Right renal pelvis (tissue), 4 donors: ENCODE data around the gene RTF1. TPM values are rescaled to one million over a fixed set of nuclear protein-coding genes. Genes with fewer than 3 reads are reported as not detected.

ENCODE experiments used
- DNase-seq, 4 donors: peaks; one replicate each; pipeline ENCODE4 v3.0.0-alpha.2; 2013; ENCODE audit warnings: low read depth in 4 of 4, low spot score in 3 of 4, missing footprints in 1 of 4
- polyA plus RNA-seq, 4 donors: library from polyadenylated mRNA; unstranded; fragments of 120-200 nt; gene quantifications; one replicate each; pipeline ENCODE4 v1.2.1, GENCODE V29; 2013; ENCODE audit not compliant: insufficient read length in 4 of 4

The RTF1 gene
- polyA plus RNA-seq, 4 donors, result 70.6 to 80.7 (median 76.5) TPM

DNA sequence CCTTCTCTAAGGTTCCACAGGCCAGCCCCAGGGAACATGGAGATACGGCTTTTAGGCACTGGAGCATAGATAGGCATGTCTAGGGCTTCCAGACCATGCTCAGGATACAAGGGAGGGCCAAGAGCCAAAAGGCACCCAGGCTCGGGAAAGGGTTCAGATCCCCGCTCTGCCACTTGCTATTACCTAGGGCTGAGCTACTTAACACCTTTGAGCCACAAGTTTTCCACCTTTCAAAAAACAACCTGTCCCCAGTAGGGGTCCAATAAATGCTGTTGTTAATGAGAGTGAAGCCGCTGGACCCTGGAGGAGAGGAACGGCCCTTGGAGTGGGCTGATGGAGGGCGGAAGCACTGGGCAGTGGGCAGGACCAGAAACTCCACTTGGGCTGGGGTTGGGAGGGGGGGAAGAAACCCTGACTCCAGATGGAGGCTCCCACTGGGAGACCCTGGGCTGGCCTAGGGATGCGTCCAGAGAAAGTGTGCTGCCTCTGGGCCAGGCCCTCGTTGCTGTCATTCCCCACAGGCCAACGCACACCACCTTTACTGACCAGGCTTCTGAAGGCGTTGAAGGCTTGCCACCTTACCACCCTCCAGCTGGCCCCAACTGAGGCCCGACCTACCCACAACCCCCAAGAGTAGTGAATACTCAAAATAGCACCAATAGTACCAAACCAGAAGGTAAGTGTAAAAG lies 68.2 kb downstream of the RTF1 start:
- DNase-seq, result no peak

DNA sequence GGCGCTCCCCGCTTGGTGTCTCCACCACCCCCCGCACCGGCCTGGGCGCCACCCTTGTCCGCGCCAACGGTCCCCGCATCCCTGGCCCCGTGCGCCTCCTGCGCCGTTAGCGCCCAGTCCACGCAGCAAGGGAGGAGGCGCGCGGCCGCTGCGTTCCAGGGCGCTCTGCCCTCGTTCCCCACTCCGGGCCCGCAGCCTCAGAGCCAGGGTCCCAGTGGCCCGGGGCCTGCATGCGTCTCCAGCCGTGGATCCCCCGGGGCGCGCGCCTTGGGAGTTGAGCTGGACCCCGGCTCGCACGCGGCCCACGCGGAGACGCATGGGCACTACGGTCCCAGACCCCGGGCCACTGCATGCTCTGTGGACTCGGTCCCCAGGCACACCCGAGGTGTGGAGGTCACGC lies 69.4 kb downstream of the RTF1 start:
- no peak for DNase-seq

DNA sequence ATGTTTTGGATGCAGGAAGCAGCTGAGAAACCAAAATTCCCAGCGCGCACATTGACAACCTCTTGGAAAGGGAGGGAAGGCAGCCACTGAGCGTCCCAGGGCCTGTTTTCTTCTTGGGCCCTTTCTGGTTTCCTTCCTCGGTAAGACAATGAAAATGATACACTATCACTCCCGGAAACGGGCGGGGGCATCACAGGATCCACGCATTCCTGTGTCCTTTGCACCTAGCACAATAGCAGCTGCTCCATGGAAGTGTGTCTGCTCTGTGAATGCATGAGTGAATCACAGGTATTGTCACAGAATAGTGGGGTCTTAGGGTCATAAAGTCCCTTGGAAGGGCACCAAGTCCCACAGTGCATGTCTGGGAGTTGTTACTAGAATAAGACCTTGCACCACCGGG lies 70.5 kb downstream of the RTF1 start:
- DNase-seq, result no peak

DNA sequence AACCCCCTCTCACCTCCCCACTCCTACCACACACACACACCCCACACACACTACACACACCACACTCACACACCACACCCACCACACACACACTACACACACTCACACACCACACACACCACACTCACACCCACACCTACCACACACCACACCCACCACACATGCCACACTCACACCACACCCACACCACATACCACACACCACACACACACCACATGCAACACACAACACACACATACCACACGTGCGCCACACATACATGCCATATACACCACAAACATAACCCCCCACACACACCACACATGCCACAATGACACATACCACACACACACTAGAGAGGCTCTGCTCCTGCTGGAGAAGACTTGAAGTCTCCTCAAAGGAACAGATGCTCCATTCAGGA lies 70.9 kb downstream of the RTF1 start:
- DNase-seq, result no peak

DNA sequence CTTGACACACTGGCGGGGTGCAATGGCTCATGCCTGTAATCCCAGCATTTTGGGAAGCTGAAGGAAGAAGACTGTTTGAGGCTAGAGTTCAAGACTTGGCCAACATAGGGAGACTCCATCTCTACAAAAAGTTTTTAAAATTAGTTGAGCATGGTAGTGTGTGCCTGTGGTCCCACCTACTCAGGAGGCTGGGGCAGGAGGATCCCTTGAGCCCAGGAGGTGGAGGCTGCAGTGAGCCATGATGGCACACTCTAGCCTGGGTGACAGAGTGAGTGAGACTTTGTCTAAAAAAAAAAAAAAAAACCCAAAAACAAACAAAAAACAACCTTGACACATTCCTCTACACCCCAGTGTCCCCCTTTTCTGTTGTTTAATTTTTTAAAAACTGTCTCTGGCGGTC lies 72.7 kb downstream of the RTF1 start:
- no peak for DNase-seq

DNA sequence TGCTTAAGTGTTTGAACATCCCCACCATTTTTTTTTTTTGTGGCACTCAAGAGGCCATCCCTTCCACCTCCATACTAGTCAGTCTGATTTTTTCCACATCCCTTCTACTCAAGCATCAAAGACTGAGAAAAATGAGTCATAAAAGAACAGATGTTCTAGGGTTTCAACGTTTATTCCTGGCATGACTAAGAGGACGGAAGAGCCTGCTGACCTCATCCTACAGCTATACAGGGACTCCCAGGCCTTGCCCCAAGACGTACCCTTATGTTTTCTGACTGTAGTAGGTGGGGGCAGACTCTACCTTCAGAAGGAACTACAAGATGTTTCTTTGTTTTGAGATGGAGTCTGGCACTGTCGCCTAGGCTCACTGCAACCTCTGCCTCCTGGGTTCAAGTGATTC lies 73.5 kb downstream of the RTF1 start:
- no peak for DNase-seq

DNA sequence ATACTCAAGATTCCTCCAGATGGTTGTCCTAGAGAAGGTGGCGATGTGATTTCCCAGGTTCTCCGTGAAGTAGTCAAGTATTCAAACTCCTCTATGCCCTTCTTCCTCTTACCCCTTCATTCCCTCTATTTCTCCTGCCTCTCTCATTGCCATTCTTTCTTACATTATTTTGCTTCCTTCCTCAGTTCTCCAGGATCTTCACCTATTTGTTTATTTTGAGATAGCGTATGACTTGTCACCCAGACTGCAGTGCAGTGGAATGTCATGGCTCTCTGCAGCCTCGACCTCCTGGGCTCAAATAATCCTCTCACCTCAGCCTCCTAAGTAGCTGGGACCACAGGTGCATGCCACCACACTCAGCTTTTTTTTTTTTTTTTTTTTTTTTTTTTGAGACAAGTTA lies 75.0 kb downstream of the RTF1 start:
- DNase-seq, result no peak

DNA sequence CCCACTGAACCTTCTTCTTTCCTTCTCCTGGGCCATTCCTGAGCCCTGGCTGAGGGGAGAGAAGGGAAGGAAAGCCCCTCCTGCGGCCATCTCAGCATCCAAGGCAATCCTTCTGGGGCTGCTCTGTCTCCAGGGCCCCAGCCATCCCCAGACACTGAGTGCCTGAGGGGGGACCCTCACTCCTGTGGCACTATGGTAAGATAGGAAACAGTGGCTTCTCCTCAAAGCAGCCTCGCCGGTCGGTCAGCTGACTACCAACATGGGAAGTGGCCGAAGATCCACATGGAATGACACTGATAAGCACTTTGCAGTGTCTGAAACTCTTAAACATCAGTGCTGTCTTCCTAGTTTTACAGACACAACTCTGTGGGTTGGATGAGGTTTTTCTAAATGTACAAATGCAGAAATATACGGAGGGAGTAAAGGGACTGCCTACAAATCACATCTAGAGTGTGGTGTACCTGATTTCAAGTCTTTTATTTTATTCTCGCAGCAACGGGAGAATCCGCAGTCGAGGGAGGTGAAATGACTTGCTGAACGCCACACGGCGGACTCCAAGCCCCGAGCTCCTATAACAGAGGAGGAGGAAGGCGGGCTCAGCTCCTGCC lies 75.8 kb downstream of the RTF1 start:
- DNase-seq, result no peak

DNA sequence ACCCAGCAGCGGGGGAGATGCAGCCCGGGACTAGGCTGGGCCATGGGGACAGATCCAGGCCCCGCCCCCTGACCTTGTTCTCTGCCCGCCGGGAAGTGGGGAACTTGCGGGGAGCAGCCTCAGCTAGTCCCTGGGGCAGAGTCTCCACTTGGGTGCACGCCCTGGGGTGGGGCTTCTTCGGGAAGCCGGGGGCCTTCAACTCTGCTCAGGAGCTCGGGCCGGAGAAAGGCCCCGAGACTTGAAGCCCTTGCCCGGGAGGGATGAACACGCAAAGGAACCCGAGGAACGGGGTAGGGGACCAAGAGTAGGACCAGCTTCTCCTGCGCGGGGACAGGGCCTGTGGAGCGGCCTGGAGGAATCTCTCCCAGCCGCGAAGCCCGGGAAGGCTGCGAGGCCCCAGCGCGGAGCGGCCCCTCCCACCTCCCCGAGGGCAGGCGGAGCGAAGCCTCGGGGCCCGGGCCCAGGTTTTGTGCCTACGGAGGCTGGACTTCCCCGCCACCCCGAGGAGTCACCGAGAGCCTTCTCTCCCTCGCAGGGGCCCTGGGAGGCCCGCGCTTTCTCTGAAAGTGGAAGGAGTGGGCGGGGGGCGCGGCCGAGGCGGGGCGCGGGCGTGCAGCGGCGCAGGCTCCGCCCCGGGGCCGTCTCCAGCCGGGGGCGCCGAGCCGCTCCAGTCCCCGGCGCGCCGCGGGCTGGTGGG lies 76.5 kb downstream of the RTF1 start, which contains the start of gene ITPKA:
ITPKA (plus strand) TSS at position 670 of the 697 bp plus-strand sequence. CDS start 54 bp downstream, outside the sequence.
- no peak for DNase-seq

DNA sequence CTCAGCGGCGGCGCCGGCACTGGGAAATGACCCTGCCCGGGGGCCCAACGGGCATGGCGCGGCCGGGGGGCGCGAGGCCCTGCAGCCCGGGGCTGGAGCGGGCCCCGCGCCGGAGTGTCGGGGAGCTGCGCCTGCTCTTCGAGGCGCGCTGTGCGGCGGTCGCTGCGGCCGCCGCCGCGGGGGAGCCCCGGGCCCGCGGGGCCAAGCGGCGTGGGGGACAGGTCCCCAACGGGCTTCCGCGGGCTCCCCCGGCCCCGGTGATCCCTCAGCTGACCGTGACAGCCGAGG lies 77.0 kb downstream of the RTF1 start:
- no peak for DNase-seq

DNA sequence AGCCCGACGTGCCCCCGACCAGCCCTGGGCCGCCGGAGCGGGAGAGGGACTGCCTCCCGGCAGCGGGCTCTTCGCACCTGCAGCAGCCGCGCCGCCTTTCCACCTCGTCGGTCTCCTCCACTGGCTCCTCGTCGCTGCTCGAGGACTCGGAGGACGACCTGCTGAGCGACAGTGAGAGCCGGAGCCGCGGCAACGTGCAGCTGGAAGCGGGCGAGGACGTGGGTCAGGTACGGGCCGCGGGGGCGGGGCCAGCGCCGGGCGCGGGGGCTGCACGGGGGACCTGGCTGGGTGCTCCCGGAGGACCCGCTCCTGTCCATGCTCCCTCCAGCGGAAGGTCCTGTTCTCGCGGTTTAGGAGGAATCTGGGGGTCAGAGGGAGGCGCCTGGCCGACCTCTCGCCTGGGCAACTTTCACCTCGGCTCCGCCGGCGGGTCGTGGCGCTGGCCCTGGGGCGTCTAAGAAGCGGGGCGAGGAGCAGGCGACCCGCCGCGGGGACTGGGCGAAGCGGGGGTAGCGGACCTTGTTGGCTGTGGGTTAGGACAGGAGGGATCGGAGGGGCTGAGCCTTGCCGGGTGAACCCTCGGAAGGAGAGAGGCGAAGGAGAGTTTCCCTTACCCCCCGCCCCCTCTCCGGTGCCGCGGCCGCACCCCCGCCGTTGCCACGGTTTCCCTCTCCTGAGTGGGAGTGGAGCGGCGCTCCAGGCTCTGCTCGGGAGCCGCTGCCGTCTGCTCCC lies 77.5 kb downstream of the RTF1 start:
- DNase-seq, result no peak

DNA sequence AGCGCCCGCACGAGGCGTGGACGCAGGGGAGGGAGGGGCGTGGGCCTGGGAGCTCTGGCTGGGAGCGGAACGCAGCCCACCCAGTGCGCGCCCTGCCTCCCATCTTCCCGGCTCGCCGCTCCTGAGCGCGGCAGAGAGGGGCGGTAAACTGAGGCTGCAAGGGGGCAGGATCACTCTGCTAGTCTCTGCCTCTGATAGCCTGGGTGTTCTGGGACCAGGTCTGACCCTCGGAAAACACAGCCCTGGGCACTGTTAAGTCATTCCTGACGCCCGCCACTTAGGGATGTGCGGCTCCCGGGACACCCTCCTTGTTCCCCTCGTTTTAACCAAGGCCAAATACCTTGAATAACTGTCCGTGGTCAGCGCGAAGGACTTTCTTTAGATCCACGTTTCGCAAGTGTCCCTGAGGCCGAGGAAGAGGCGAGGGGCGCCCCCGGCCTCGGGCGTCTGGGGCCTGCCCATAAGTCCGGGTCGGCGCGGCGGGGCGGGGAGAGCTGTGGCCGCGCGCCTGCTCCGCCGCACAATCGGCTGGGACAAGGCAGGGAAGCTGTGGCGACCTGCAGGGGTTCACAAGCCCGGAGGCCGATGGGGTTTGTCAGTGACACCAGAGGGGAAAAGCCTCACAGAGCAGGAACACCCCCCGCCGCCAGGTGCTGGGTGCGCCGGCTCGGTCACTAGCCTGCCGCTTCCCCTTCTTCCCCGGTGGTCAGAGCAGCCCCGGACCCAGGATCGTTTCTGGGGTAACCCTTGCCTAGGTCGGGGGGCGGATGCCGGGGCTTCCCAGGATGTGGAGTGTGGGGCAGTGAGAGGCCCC lies 78.2 kb downstream of the RTF1 start:
- no peak for DNase-seq

DNA sequence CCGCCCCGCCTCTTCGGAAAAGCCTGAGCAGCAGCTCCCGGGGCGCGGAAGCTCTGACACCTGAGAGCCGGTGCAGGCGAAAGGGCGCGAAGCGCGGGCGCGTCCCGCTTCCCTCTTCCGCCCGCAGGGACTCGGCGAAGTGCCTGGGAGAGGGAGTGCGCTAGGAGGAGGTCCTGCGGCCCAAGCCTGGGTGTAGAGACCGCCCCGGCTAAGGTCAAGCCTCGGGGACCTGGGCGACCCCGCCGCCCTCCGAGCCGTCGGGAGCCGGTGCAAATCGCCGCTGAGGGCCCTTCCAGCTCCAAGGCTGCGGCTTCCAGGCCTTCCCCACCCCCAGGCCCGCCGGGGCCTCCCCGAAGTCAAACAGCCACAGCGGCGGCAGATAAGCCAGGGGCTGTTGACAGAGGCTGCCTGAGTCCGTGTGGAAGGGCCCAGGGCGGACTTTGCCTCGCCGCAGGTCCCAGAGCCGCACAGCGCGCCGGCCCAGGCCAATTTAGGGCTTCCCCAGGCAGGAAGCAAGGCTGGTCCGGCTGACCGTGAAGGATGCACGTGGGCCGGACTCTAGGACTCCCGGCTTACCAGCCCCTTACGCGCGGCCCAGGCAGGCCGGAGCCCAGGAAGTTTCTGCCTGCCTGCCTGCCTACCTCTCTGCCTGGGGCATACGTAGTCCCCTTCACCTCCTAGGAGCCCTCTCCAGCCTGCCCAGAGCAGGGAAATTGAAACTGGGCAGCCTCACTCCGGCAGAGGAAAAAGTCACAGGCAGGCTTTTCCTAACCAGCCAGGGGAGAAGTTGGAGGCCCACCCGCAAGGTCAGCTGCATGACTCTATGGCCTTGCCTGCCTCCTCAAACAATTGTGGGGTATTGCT lies 79.1 kb downstream of the RTF1 start:
- DNase-seq, result no peak

DNA sequence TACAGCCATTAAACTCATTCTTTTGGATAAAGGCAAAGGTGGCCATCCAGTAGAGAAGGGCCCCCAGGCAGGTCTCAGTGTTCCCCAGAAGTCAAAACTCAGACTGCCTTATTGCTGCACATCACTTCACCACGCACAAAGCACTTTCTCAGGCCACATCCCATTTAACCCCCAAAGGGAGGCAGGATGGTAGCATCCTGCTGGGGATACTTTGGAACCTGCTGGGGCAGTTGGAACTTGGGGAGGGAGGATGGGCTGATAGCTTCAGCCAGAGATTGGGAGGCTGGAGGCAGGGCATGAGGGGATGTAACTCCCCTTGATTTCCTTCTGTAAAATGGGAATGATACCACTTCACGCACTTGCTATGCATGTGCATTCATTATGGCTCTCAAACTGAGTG lies 81.8 kb downstream of the RTF1 start:
- no peak for DNase-seq

DNA sequence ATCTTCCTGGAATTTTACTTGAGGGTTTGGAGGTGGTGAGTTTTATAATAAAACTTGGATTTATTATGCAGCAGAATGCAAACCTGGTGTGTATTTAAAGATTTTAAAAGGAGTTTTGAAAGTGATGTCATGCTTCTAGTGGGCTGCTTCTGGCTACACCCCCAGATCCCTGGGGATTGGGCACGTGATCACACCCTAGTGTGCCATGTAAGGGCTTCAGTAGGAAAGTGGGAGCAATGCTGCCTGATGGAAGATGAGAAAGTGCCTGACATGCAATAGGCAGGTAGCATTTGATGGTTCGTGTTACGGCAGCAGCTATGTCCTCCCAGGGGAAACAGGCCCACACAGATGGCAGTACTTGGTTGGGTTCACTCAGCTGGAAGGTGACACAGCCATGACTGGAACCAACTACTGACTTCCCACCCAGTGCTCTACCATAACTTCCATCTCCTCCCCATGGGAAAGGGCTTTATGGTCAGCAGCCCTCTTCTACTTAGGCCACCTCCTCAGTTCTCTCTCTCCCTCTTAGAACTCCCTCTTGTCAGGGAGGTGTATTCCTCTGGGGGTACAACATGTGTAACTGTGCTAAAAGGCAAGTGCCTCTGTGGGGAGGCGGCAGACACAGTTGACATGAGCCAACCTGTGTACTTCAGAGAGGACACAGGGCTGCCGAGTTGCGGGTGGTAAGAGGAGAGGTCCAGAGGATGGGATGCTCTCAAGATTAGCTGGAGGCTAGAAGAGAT lies 82.4 kb downstream of the RTF1 start:
- DNase-seq, result no peak

DNA sequence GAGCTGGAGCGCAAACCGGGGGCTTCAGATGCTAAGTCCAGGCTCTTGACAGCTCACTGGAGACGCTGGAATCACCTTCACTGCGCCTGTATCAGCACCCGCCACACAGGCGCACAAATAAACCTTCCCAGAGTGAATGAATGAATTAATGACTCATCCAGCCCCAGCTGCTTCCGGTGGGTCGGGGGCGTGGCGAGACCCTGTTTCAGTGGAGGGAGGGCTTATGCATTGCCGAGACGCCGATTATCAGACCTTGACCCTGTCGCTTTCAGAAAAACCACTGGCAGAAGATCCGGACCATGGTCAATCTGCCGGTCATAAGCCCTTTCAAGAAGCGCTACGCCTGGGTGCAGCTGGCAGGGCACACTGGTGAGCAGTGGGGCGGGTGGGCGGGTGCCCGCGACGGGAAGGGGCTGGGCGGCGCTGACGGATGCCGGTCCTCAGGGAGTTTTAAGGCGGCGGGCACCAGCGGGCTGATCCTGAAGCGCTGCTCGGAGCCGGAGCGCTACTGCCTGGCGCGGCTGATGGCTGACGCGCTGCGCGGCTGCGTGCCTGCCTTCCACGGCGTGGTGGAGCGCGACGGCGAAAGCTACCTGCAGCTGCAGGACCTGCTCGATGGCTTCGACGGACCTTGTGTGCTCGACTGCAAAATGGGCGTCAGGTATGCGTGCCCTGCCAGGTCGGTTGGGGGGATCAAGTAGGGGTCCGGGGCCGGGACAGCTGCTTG lies 84.5 kb downstream of the RTF1 start:
- no peak for DNase-seq

DNA sequence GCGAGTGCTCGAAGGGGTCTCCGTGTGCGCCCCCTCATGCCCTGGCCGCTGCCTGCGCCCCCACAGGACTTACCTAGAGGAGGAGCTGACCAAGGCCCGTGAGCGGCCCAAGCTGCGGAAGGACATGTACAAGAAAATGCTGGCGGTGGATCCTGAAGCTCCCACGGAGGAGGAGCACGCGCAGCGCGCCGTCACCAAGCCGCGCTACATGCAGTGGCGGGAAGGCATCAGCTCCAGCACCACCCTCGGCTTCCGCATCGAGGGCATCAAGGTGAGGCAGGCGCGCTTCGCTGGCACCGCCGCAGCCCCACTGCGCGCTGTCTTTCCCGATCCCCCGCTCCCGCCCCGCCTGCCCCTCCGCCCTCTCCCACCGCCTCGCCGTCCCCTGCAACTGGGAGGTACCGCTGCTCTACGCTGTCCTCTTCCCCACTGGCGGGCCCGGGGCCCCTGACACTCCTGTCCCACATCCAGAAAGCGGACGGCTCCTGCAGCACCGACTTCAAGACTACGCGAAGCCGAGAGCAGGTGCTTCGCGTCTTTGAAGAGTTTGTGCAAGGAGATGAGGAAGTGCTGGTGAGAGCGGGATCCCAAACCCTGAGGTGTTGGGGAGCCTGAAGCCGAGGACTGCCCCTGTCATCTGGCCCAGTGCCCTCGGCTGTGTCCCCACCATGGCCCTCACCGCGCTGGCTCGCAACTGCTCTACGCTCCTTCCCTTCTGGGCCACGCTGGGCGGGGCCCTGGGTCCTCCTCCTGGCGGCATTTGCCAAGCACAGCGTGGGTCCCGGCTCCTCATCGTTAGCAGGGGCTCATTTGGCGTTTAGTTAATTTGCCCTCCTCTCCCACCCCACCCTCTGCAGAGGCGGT lies 85.3 kb downstream of the RTF1 start:
- DNase-seq, result no peak
